ENCODE measurements around the gene MNT.
"Not testable (repeated sequence)": the region's sequence is repeated elsewhere in the genome, so short reads cannot be mapped to it uniquely, and the experiment has no call there.

MNT gene

GRCh38 chr17:2400877-2401425 lies at the start of gene MNT:
MNT (minus strand) TSS chr17:2401060; CDS start chr17:2400712, 348 bp downstream.
- peak within 1 kb of the TSS; percentile 94 for H3K4me3 Mint-ChIP-seq
- H3K36me3 Mint-ChIP-seq (ENCODE audit: low read depth): peaks cover 6% of the 10 kb centered on the region
- DNase-seq (ENCODE audit: low spot score): peak; percentile 95
- H3K27ac Mint-ChIP-seq: peak within 1 kb of the TSS; percentile 100
- H3K4me1 Mint-ChIP-seq (ENCODE audit: low read depth): peaks cover 47% of the 10 kb centered on the region
- no peaks in the 10 kb centered on the region for H3K9me3 Mint-ChIP-seq
- H3K27me3 Mint-ChIP-seq (ENCODE audit: low read depth): no peaks in the 10 kb centered on the region

GRCh38 chr17:2450016-2450650 lies 49.3 kb upstream of the MNT start:
- H3K4me3 Mint-ChIP-seq: no peak overlapping the region
- no peaks in the 10 kb centered on the region for H3K27me3 Mint-ChIP-seq (ENCODE audit: low read depth)
- DNase-seq (ENCODE audit: low spot score): no peak
- peaks cover 11% of the 10 kb centered on the region for H3K36me3 Mint-ChIP-seq (ENCODE audit: low read depth)
- H3K9me3 Mint-ChIP-seq: peaks cover 6% of the 10 kb centered on the region
- H3K27ac Mint-ChIP-seq: no peak overlapping the region
- H3K4me1 Mint-ChIP-seq (ENCODE audit: low read depth): peaks cover 3% of the 10 kb centered on the region

GRCh38 chr17:2449486-2449885 lies 48.6 kb upstream of the MNT start:
- H3K27me3 Mint-ChIP-seq (ENCODE audit: low read depth): no peaks in the 10 kb centered on the region
- no peak for DNase-seq (ENCODE audit: low spot score)
- H3K27ac Mint-ChIP-seq: no peak overlapping the region
- H3K9me3 Mint-ChIP-seq: peaks cover 6% of the 10 kb centered on the region
- H3K4me1 Mint-ChIP-seq (ENCODE audit: low read depth): peaks cover 3% of the 10 kb centered on the region
- peaks cover 11% of the 10 kb centered on the region for H3K36me3 Mint-ChIP-seq (ENCODE audit: low read depth)
- H3K4me3 Mint-ChIP-seq: no peak overlapping the region

- not testable (repeated sequence) for H3K27me3 Mint-ChIP-seq (ENCODE audit: low read depth); DNase-seq (ENCODE audit: low spot score); H3K4me3 Mint-ChIP-seq; H3K9me3 Mint-ChIP-seq; H3K4me1 Mint-ChIP-seq (ENCODE audit: low read depth); H3K27ac Mint-ChIP-seq; H3K36me3 Mint-ChIP-seq (ENCODE audit: low read depth)
Measured at GRCh38 chr17:2447479-2447878, 46.6 kb upstream of the MNT start.

GRCh38 chr17:2445638-2446037 lies 44.8 kb upstream of the MNT start:
- H3K36me3 Mint-ChIP-seq (ENCODE audit: low read depth): peaks cover 16% of the 10 kb centered on the region
- no peak overlapping the region for H3K27ac Mint-ChIP-seq
- no peaks in the 10 kb centered on the region for H3K27me3 Mint-ChIP-seq (ENCODE audit: low read depth)
- H3K4me3 Mint-ChIP-seq: no peak overlapping the region
- peaks cover 6% of the 10 kb centered on the region for H3K9me3 Mint-ChIP-seq
- peaks cover 3% of the 10 kb centered on the region for H3K4me1 Mint-ChIP-seq (ENCODE audit: low read depth)
- DNase-seq (ENCODE audit: low spot score): no peak

GRCh38 chr17:2444382-2444781 lies 43.5 kb upstream of the MNT start:
- H3K36me3 Mint-ChIP-seq (ENCODE audit: low read depth): peaks cover 19% of the 10 kb centered on the region
- H3K4me3 Mint-ChIP-seq: no peak overlapping the region
- DNase-seq (ENCODE audit: low spot score): no peak
- H3K27me3 Mint-ChIP-seq (ENCODE audit: low read depth): no peaks in the 10 kb centered on the region
- H3K27ac Mint-ChIP-seq: no peak overlapping the region
- peaks cover 6% of the 10 kb centered on the region for H3K9me3 Mint-ChIP-seq
- H3K4me1 Mint-ChIP-seq (ENCODE audit: low read depth): no peaks in the 10 kb centered on the region

GRCh38 chr17:2442166-2442565 lies 41.3 kb upstream of the MNT start:
- Mint-ChIP-seq H3K9me3 (peaks cover 6% of the 10 kb centered on the region), H3K27me3 (ENCODE audit: low read depth) (no peaks in the 10 kb centered on the region), H3K27ac (no peak overlapping the region), H3K4me1 (ENCODE audit: low read depth) (no peaks in the 10 kb centered on the region), H3K4me3 (no peak overlapping the region), H3K36me3 (ENCODE audit: low read depth) (peaks cover 27% of the 10 kb centered on the region)
- no peak for DNase-seq (ENCODE audit: low spot score)

- Mint-ChIP-seq H3K4me3 (no peak overlapping the region), H3K9me3 (peaks cover 2% of the 10 kb centered on the region), H3K27ac (no peak overlapping the region), H3K27me3 (ENCODE audit: low read depth) (no peaks in the 10 kb centered on the region), H3K36me3 (ENCODE audit: low read depth) (peaks cover 29% of the 10 kb centered on the region), H3K4me1 (ENCODE audit: low read depth) (no peaks in the 10 kb centered on the region)
- DNase-seq (ENCODE audit: low spot score): no peak
Measured at GRCh38 chr17:2440930-2441329, 40.1 kb upstream of the MNT start.

- H3K27ac Mint-ChIP-seq; DNase-seq (ENCODE audit: low spot score); H3K9me3 Mint-ChIP-seq; H3K27me3 Mint-ChIP-seq (ENCODE audit: low read depth); H3K4me3 Mint-ChIP-seq; H3K4me1 Mint-ChIP-seq (ENCODE audit: low read depth): not testable (repeated sequence)
- H3K36me3 Mint-ChIP-seq (ENCODE audit: low read depth): peaks cover 29% of the 10 kb centered on the region
Measured at GRCh38 chr17:2439997-2440396, 39.1 kb upstream of the MNT start.

GRCh38 chr17:2438823-2439222 lies 38.0 kb upstream of the MNT start:
- H3K9me3 Mint-ChIP-seq: no peaks in the 10 kb centered on the region
- no peak overlapping the region for H3K4me3 Mint-ChIP-seq
- no peak for DNase-seq (ENCODE audit: low spot score)
- H3K36me3 Mint-ChIP-seq (ENCODE audit: low read depth): peaks cover 33% of the 10 kb centered on the region
- no peaks in the 10 kb centered on the region for H3K27me3 Mint-ChIP-seq (ENCODE audit: low read depth)
- no peaks in the 10 kb centered on the region for H3K4me1 Mint-ChIP-seq (ENCODE audit: low read depth)
- H3K27ac Mint-ChIP-seq: no peak overlapping the region

GRCh38 chr17:2436316-2436905 lies 35.6 kb upstream of the MNT start:
- Mint-ChIP-seq H3K4me1 (ENCODE audit: low read depth) (no peaks in the 10 kb centered on the region), H3K36me3 (ENCODE audit: low read depth) (peaks cover 32% of the 10 kb centered on the region), H3K9me3 (no peaks in the 10 kb centered on the region), H3K4me3 (no peak overlapping the region), H3K27ac (no peak overlapping the region), H3K27me3 (ENCODE audit: low read depth) (no peaks in the 10 kb centered on the region)
- no peak for DNase-seq (ENCODE audit: low spot score)

- H3K4me1 Mint-ChIP-seq (ENCODE audit: low read depth): no peaks in the 10 kb centered on the region
- H3K4me3 Mint-ChIP-seq: no peak overlapping the region
- H3K9me3 Mint-ChIP-seq: no peaks in the 10 kb centered on the region
- no peaks in the 10 kb centered on the region for H3K27me3 Mint-ChIP-seq (ENCODE audit: low read depth)
- no peak for DNase-seq (ENCODE audit: low spot score)
- H3K27ac Mint-ChIP-seq: peak overlapping the region; percentile 15
- peaks cover 26% of the 10 kb centered on the region for H3K36me3 Mint-ChIP-seq (ENCODE audit: low read depth)
Measured at GRCh38 chr17:2435862-2436261, 35.0 kb upstream of the MNT start.

GRCh38 chr17:2435181-2435741 lies 34.4 kb upstream of the MNT start:
- no peak for DNase-seq (ENCODE audit: low spot score)
- no peaks in the 10 kb centered on the region for H3K27me3 Mint-ChIP-seq (ENCODE audit: low read depth)
- no peaks in the 10 kb centered on the region for H3K4me1 Mint-ChIP-seq (ENCODE audit: low read depth)
- peaks cover 22% of the 10 kb centered on the region for H3K36me3 Mint-ChIP-seq (ENCODE audit: low read depth)
- H3K27ac Mint-ChIP-seq: no peak overlapping the region
- no peak overlapping the region for H3K4me3 Mint-ChIP-seq
- no peaks in the 10 kb centered on the region for H3K9me3 Mint-ChIP-seq

- H3K27me3 Mint-ChIP-seq (ENCODE audit: low read depth): no peaks in the 10 kb centered on the region
- no peak overlapping the region for H3K27ac Mint-ChIP-seq
- no peak overlapping the region for H3K4me3 Mint-ChIP-seq
- peaks cover 17% of the 10 kb centered on the region for H3K36me3 Mint-ChIP-seq (ENCODE audit: low read depth)
- DNase-seq (ENCODE audit: low spot score): no peak
- no peaks in the 10 kb centered on the region for H3K4me1 Mint-ChIP-seq (ENCODE audit: low read depth)
- H3K9me3 Mint-ChIP-seq: no peaks in the 10 kb centered on the region
Measured at GRCh38 chr17:2433696-2434095, 32.8 kb upstream of the MNT start.

All from T-helper 2 cell treated with Interferon-gamma antibody and Interleukin-4, amounts not matched to agents 5 μg/mL and 100 μg/mL, for 36 hours (primary cell).